ENCODE measurements around the gene DLGAP1. TPM values are rescaled to one million over a fixed set of nuclear protein-coding genes. Genes with fewer than 3 reads are reported as not detected.

DLGAP1 gene
- total RNA-seq, 1 experiment from 2014 or later = 23.2 TPM

DNA sequence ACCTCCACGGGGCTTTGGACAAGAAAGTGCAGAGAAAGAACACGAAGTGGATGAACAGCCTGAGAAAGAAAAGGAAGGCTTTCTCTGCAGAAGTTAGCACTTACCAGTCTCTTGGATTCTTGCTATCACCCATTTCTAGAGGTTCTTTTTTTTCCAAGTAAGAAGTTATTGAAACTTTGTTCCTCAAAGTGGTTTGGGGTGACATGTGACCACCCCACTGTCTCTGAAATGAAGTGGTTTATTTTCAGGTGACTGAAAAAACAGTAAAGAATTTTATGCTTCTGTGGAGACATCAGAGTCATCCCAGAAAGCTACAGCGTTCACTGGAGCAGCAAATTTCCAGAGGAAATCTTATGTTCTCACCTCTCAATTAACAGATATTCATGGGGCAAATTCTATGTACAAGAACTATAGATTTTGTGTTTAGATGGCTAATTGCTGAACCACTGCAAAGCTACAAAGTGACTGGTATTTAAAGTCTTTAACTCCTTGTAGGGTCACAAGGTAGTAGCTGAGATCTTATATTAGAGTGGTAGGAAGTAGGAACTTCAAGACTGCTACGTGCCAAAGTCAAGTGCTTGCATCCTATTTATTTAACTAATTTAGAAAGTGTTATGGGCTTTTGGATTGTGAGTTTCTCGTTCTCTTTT, 737.6 kb downstream of the DLGAP1 start:
- Histone ChIP-seq H3K27ac (ENCODE audit: insufficient read length, low read depth, low read length) (no peak overlapping the region), H3K9me3 (ENCODE audit: control insufficient read depth, low read depth, low read length) (no peaks in the 10 kb centered on the region)
- no CpG with 5 or more reads among the region's 5 CpGs for WGBS (ENCODE audit: extremely low coverage, insufficient read length, low lambda C conversion rate)

More for the DNA sequence above, 737.6 kb downstream of the DLGAP1 start:
- Mint-ChIP-seq H3K36me3 (ENCODE audit: insufficient read depth in 1 of 3, low read depth in 3 of 3) (no peaks in the 10 kb centered on the region; a peak in 1 of 7 replicates), H3K4me3 (no peak overlapping the region), H3K27ac (no peak overlapping the region), H3K9me3 (no peaks in the 10 kb centered on the region), H3K4me1 (peaks cover 17 to 18% of the 10 kb centered on the region in 2 experiments), H3K27me3 (ENCODE audit: low read depth) (no peaks in the 10 kb centered on the region)
- Histone ChIP-seq H3K18ac (ENCODE audit: insufficient read length, low read depth, low read length) (no peak overlapping the region), H4K91ac (ENCODE audit: insufficient read length, low read depth, low read length) (no peak overlapping the region), H3K79me1 (ENCODE audit: insufficient read depth, low read depth, low read length, poor library complexity, severe bottlenecking) (no peaks in the 10 kb centered on the region), H3K79me2 (ENCODE audit: insufficient read depth, low read length) (no peaks in the 10 kb centered on the region), H3K23me2 (ENCODE audit: insufficient read length, low read depth, low read length, poor library complexity, severe bottlenecking) (no peaks in the 10 kb centered on the region), H3K56ac (ENCODE audit: insufficient read length, low read depth, low read length) (no peak overlapping the region), H3K23ac (ENCODE audit: insufficient read length, low read depth, low read length) (no peak overlapping the region), H2AK5ac (ENCODE audit: insufficient read length, low read length) (no peak overlapping the region), H3T11ph (ENCODE audit: low read length) (no peak overlapping the region), H2AFZ (ENCODE audit: low read length) (no peak overlapping the region), H4K20me1 (ENCODE audit: control insufficient read depth, insufficient read depth, insufficient read length) (no peaks in the 10 kb centered on the region), H3K27me3 (ENCODE audit: insufficient read depth, low read length) (no peaks in the 10 kb centered on the region), H4K8ac (replicated peaks; ENCODE audit: insufficient read length, low read depth, low read length) (no peak overlapping the region), H2BK20ac (ENCODE audit: low read depth, low read length, poor library complexity, severe bottlenecking) (no peak overlapping the region), H2BK5ac (ENCODE audit: insufficient read length, low read length) (no peak overlapping the region), H3K4ac (ENCODE audit: low read depth, low read length) (no peak overlapping the region), H2BK120ac (ENCODE audit: low read depth, low read length, poor library complexity, severe bottlenecking) (no peak overlapping the region), H3K4me2 (ENCODE audit: insufficient read depth, insufficient read length, low read length) (no peak overlapping the region), H4K5ac (ENCODE audit: insufficient read length, low read depth, low read length) (no peak overlapping the region), H3K4me1 (ENCODE audit: insufficient read depth, low read length) (peaks cover 2% of the 10 kb centered on the region; the same call in 1 of the 2 replicates), H3K14ac (ENCODE audit: insufficient read depth, low read length) (no peak overlapping the region), H2BK15ac (ENCODE audit: low read depth, low read length) (no peak overlapping the region), H3K9ac (ENCODE audit: extremely low read depth, insufficient read length, low read length) (no peak overlapping the region), H2BK12ac (ENCODE audit: insufficient read length, low read depth, low read length) (no peak overlapping the region)
- no peak for DNase-seq
- TF ChIP-seq, protein P1, sequence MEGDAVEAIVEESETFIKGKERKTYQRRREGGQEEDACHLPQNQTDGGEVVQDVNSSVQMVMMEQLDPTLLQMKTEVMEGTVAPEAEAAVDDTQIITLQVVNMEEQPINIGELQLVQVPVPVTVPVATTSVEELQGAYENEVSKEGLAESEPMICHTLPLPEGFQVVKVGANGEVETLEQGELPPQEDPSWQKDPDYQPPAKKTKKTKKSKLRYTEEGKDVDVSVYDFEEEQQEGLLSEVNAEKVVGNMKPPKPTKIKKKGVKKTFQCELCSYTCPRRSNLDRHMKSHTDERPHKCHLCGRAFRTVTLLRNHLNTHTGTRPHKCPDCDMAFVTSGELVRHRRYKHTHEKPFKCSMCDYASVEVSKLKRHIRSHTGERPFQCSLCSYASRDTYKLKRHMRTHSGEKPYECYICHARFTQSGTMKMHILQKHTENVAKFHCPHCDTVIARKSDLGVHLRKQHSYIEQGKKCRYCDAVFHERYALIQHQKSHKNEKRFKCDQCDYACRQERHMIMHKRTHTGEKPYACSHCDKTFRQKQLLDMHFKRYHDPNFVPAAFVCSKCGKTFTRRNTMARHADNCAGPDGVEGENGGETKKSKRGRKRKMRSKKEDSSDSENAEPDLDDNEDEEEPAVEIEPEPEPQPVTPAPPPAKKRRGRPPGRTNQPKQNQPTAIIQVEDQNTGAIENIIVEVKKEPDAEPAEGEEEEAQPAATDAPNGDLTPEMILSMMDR (conservative IDR thresholded peaks at IDR 0.05) = no peak
